B cell (primary cell): ENCODE results near the gene STAP2.

Experiments
- EZH2 ChIP-seq: IDR thresholded peaks from 2 replicates; pipeline ENCODE4 v1.6.1; 2012; ENCODE audit warnings: borderline replicate concordance, low read depth, mild to moderate bottlenecking, moderate library complexity, low read length; ENCODE audit not compliant: insufficient read depth, poor library complexity, severe bottlenecking
- TF ChIP-seq, protein P1 (sequence below): fragments of 200-600 bp; IDR thresholded peaks from one replicate; pipeline ENCODE4 v1.8.0; 2022; ENCODE audit warnings: antibody characterized with exemption, mild to moderate bottlenecking

- TF ChIP-seq, protein P1, sequence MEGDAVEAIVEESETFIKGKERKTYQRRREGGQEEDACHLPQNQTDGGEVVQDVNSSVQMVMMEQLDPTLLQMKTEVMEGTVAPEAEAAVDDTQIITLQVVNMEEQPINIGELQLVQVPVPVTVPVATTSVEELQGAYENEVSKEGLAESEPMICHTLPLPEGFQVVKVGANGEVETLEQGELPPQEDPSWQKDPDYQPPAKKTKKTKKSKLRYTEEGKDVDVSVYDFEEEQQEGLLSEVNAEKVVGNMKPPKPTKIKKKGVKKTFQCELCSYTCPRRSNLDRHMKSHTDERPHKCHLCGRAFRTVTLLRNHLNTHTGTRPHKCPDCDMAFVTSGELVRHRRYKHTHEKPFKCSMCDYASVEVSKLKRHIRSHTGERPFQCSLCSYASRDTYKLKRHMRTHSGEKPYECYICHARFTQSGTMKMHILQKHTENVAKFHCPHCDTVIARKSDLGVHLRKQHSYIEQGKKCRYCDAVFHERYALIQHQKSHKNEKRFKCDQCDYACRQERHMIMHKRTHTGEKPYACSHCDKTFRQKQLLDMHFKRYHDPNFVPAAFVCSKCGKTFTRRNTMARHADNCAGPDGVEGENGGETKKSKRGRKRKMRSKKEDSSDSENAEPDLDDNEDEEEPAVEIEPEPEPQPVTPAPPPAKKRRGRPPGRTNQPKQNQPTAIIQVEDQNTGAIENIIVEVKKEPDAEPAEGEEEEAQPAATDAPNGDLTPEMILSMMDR, result no peak
- no peak for TF ChIP-seq EZH2
Measured at GRCh38 chr19:4346020-4346383, 7.4 kb upstream of the STAP2 start.
